ENCODE data around the gene COX5A. TPM values are rescaled to one million over a fixed set of nuclear protein-coding genes. Genes with fewer than 3 reads are reported as not detected.
"Not testable (repeated sequence)": the region's sequence is repeated elsewhere in the genome, so short reads cannot be mapped to it uniquely, and the experiment has no call there.

COX5A gene
- total and polyA plus RNA-seq, 2 experiments from 2014 or later, result 190 to 885 TPM

DNA sequence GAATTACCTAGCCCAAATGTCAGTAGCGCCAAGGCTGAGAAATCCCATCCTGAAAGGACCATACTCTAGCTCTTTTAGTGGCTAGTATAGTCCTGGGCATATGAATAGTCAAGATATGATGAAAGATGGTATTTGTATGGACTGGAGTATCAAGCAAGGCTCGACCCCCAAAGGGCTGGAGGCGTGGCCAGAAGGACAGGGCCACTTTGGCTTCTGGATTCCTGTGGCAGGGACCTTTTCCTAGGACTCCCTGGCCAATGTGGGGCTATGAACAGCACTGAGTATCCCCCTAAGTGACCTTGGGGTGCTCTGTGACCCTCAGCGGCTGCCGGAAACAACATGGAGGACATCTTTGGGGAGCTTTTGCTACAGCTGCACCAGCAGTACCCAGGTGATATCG lies 42.0 kb downstream of the COX5A start (continued):
- TF ChIP-seq ZNF114 (CRISPR knock-in tag; IDR thresholded peaks at IDR 0.05) (no peak), EZH2phosphoT487 (IDR thresholded peaks at IDR 0.05; ENCODE audit: unreplicated experiment) (no peak), CREB1 (CRISPR knock-in tag; IDR thresholded peaks at IDR 0.05; ENCODE audit: low read depth) (no peak)

DNA sequence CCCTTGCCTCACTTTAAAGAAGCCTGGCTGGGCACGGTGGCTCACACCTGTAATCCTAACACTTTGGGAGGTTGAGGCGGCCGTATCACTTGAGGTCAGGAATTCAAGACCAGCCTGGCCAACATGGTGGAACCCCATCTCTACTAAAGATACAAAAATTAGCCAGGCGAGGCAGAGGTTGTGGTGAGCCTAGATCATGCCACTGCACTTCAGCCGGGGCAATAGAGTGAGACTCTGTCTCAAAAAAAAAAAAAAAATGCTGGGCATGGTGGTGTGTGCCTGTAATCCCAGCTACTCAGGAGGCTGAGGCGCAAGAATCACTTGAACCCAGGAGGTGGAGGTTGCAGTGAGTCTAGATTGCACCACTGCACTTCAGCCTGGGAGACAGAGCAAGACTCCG lies 43.5 kb downstream of the COX5A start:
- H3K27me3 Mint-ChIP-seq (ENCODE audit: insufficient read depth, low read depth, poor library complexity), result peaks cover 12% of the 10 kb centered on the region
- not testable (repeated sequence) for H3K27me3 ChIP-seq (ENCODE audit: insufficient read depth); DNase-seq (ENCODE audit: low spot score); H3K9me3 Mint-ChIP-seq; H3K4me3 ChIP-seq; H3K36me3 ChIP-seq (ENCODE audit: insufficient read depth); H4K20me1 ChIP-seq (replicated peaks; ENCODE audit: insufficient read depth); H3K79me2 ChIP-seq (replicated peaks; ENCODE audit: insufficient read depth); H3K4me1 Mint-ChIP-seq; H3K27ac ChIP-seq (ENCODE audit: low read depth); H3K9me2 ChIP-seq (ENCODE audit: insufficient read depth); H3K4me1 ChIP-seq (ENCODE audit: insufficient read depth); H3K4me2 ChIP-seq; H3K27ac Mint-ChIP-seq; H3K4me3 Mint-ChIP-seq; H2AFZ ChIP-seq; ATAC-seq; H3F3A ChIP-seq (replicated peaks; ENCODE audit: low read depth)
- H3K36me3 Mint-ChIP-seq (ENCODE audit: low read depth), result peaks cover 44% of the 10 kb centered on the region

DNA sequence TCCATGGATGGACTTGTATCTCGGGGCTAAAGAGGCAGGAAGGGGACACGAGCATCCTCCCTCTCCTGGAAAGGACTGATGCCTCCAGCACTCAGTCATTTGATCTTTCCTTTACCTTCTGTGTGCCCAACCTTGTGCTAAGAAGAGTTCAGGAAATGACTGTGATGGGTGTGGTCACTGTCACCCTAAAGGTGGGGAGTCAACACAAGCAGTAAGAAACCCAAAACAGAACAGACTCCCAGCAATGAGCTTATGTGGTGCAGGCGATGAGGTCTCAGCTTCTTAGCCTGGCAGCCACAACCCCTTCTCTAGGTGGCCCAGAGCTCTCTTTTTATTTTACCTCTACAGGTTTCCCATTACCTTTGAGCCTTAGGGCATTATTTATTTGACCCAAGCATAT lies 44.2 kb downstream of the COX5A start:
- no peaks in the 10 kb centered on the region for H3K27me3 ChIP-seq (ENCODE audit: insufficient read depth)
- no peak overlapping the region for H3K4me2 ChIP-seq
- H3K27ac ChIP-seq (ENCODE audit: low read depth), result no peak overlapping the region
- no peaks in the 10 kb centered on the region for H3K79me2 ChIP-seq (replicated peaks; ENCODE audit: insufficient read depth)
- H3K4me1 Mint-ChIP-seq, result peaks cover 6% of the 10 kb centered on the region; the same call in 1 of the 3 replicates
- H3K27ac Mint-ChIP-seq, result no peak overlapping the region
- 0 out of 2 replicates have a peak, but pooled peaks cover 4% of the 10 kb centered on the region for H3F3A ChIP-seq (replicated peaks; ENCODE audit: low read depth)
- no peaks in the 10 kb centered on the region for H3K9me2 ChIP-seq (ENCODE audit: insufficient read depth)
- no peaks in the 10 kb centered on the region for H4K20me1 ChIP-seq (replicated peaks; ENCODE audit: insufficient read depth)
- peaks cover 6% of the 10 kb centered on the region for H3K4me1 ChIP-seq (ENCODE audit: insufficient read depth)
- no peak overlapping the region for H3K4me3 Mint-ChIP-seq
- peaks cover 36% of the 10 kb centered on the region for H3K36me3 Mint-ChIP-seq (ENCODE audit: low read depth)
- H3K9me3 Mint-ChIP-seq, result no peaks in the 10 kb centered on the region
- DNase-seq (ENCODE audit: low spot score), result no peak
- H3K36me3 ChIP-seq (ENCODE audit: insufficient read depth), result no peaks in the 10 kb centered on the region
- no peak overlapping the region for H2AFZ ChIP-seq
- ATAC-seq, result no peak
- H3K4me3 ChIP-seq, result no peak overlapping the region
- peaks cover 11% of the 10 kb centered on the region for H3K27me3 Mint-ChIP-seq (ENCODE audit: insufficient read depth, low read depth, poor library complexity)
- no peak for TF ChIP-seq JUNB (IDR thresholded peaks at IDR 0.05; ENCODE audit: unreplicated experiment)
- TF ChIP-seq POLR2AphosphoS5 (IDR thresholded peaks at IDR 0.05; ENCODE audit: low read depth), result no peak
- TF ChIP-seq, protein P1, sequence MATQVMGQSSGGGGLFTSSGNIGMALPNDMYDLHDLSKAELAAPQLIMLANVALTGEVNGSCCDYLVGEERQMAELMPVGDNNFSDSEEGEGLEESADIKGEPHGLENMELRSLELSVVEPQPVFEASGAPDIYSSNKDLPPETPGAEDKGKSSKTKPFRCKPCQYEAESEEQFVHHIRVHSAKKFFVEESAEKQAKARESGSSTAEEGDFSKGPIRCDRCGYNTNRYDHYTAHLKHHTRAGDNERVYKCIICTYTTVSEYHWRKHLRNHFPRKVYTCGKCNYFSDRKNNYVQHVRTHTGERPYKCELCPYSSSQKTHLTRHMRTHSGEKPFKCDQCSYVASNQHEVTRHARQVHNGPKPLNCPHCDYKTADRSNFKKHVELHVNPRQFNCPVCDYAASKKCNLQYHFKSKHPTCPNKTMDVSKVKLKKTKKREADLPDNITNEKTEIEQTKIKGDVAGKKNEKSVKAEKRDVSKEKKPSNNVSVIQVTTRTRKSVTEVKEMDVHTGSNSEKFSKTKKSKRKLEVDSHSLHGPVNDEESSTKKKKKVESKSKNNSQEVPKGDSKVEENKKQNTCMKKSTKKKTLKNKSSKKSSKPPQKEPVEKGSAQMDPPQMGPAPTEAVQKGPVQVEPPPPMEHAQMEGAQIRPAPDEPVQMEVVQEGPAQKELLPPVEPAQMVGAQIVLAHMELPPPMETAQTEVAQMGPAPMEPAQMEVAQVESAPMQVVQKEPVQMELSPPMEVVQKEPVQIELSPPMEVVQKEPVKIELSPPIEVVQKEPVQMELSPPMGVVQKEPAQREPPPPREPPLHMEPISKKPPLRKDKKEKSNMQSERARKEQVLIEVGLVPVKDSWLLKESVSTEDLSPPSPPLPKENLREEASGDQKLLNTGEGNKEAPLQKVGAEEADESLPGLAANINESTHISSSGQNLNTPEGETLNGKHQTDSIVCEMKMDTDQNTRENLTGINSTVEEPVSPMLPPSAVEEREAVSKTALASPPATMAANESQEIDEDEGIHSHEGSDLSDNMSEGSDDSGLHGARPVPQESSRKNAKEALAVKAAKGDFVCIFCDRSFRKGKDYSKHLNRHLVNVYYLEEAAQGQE (IDR thresholded peaks at IDR 0.05; ENCODE audit: unreplicated experiment), result no peak
- no peak for TF ChIP-seq STAT1 (IDR thresholded peaks at IDR 0.05; ENCODE audit: unreplicated experiment)
- TF ChIP-seq, protein P2, sequence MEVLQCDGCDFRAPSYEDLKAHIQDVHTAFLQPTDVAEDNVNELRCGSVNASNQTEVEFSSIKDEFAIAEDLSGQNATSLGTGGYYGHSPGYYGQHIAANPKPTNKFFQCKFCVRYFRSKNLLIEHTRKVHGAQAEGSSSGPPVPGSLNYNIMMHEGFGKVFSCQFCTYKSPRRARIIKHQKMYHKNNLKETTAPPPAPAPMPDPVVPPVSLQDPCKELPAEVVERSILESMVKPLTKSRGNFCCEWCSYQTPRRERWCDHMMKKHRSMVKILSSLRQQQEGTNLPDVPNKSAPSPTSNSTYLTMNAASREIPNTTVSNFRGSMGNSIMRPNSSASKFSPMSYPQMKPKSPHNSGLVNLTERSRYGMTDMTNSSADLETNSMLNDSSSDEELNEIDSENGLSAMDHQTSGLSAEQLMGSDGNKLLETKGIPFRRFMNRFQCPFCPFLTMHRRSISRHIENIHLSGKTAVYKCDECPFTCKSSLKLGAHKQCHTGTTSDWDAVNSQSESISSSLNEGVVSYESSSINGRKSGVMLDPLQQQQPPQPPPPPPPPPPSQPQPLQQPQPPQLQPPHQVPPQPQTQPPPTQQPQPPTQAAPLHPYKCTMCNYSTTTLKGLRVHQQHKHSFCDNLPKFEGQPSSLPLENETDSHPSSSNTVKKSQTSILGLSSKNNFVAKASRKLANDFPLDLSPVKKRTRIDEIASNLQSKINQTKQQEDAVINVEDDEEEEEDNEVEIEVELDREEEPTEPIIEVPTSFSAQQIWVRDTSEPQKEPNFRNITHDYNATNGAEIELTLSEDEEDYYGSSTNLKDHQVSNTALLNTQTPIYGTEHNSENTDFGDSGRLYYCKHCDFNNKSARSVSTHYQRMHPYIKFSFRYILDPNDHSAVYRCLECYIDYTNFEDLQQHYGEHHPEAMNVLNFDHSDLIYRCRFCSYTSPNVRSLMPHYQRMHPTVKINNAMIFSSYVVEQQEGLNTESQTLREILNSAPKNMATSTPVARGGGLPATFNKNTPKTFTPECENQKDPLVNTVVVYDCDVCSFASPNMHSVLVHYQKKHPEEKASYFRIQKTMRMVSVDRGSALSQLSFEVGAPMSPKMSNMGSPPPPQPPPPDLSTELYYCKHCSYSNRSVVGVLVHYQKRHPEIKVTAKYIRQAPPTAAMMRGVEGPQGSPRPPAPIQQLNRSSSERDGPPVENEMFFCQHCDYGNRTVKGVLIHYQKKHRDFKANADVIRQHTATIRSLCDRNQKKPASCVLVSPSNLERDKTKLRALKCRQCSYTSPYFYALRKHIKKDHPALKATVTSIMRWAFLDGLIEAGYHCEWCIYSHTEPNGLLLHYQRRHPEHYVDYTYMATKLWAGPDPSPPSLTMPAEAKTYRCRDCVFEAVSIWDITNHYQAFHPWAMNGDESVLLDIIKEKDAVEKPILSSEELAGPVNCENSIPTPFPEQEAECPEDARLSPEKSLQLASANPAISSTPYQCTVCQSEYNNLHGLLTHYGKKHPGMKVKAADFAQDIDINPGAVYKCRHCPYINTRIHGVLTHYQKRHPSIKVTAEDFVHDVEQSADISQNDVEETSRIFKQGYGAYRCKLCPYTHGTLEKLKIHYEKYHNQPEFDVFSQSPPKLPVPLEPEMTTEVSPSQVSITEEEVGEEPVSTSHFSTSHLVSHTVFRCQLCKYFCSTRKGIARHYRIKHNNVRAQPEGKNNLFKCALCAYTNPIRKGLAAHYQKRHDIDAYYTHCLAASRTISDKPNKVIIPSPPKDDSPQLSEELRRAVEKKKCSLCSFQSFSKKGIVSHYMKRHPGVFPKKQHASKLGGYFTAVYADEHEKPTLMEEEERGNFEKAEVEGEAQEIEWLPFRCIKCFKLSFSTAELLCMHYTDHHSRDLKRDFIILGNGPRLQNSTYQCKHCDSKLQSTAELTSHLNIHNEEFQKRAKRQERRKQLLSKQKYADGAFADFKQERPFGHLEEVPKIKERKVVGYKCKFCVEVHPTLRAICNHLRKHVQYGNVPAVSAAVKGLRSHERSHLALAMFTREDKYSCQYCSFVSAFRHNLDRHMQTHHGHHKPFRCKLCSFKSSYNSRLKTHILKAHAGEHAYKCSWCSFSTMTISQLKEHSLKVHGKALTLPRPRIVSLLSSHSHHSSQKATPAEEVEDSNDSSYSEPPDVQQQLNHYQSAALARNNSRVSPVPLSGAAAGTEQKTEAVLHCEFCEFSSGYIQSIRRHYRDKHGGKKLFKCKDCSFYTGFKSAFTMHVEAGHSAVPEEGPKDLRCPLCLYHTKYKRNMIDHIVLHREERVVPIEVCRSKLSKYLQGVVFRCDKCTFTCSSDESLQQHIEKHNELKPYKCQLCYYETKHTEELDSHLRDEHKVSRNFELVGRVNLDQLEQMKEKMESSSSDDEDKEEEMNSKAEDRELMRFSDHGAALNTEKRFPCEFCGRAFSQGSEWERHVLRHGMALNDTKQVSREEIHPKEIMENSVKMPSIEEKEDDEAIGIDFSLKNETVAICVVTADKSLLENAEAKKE (CRISPR knock-in tag; IDR thresholded peaks at IDR 0.05), result no peak
- no peak for TF ChIP-seq EZH2 (IDR thresholded peaks at IDR 0.05; ENCODE audit: low read depth, unreplicated experiment)
- TF ChIP-seq EZH2phosphoT487 (IDR thresholded peaks at IDR 0.05; ENCODE audit: unreplicated experiment), result no peak
- no peak for TF ChIP-seq CREB1 (CRISPR knock-in tag; IDR thresholded peaks at IDR 0.05; ENCODE audit: low read depth)
- TF ChIP-seq NANOG (IDR thresholded peaks at IDR 0.05; ENCODE audit: borderline replicate concordance), result no peak
- no peak for TF ChIP-seq ZNF114 (CRISPR knock-in tag; IDR thresholded peaks at IDR 0.05)
- no peak for TF ChIP-seq ZNF331 (CRISPR knock-in tag; IDR thresholded peaks at IDR 0.05; ENCODE audit: low read depth)
